ENCODE measurements around the gene ANAPC7.
"Not testable (repeated sequence)": the region's sequence is repeated elsewhere in the genome, so short reads cannot be mapped to it uniquely, and the experiment has no call there.

The ANAPC7 gene

DNA sequence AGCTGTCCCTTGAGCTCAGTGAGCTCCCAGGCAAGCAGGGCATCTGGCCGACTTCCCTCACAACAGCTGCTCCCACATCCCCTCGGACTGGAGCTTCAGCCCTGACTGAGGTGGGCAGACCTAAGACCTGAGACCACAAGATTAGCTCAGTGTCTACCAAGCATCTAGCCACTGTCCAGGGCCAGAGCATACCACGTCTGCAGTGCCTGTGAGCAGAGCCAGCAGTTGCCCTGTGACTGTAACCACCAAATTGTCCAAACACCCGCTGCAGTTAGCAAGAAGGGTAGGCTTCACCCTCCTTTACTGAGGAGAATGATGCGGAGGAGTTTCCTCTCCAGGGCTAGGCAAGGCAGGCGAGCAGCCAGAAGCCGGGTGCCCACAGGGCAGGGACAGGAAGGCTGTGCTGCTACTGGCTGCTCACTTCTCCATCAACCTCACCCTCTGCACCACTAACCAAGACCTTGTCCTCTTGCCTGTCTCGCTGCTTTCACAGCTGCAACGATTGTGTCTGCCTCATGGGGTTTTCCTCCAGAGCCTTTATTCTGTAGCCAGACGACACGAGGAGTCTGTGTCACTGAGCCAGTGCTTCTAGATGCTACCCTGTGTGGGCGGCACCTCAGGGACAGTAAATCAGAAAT is 53.9 kb downstream of the ANAPC7 start:
- FAIRE-seq = no peak

DNA sequence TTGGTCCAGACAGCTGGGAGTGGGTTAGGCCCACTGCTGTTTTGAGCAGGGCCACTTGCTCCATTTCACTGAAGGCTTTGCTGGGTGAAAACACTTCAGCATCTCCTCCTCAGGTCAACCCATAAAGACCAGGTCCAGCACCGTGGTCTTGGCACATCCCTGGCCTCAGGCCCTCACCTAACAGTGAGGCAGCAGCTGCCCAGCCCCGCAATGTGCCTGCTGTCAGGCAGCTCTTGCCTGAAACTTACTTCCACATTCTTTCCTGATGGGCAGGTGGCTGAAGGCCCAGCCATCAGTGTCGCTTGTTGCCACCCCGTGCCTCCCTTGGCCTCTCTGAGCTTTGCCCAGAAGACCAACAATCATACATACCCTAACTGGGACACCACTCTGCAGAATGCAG is 54.4 kb downstream of the ANAPC7 start:
- DNase-seq (ENCODE audit: low spot score) = no peak
- FAIRE-seq = no peak

More for the DNA sequence above, 53.9 kb downstream of the ANAPC7 start:
- no peak for DNase-seq (ENCODE audit: low spot score)

GRCh38 chr12:110348431-110349059 is 55.0 kb downstream of the ANAPC7 start:
- FAIRE-seq (no peak), DNase-seq (ENCODE audit: low spot score) (no peak)

DNA sequence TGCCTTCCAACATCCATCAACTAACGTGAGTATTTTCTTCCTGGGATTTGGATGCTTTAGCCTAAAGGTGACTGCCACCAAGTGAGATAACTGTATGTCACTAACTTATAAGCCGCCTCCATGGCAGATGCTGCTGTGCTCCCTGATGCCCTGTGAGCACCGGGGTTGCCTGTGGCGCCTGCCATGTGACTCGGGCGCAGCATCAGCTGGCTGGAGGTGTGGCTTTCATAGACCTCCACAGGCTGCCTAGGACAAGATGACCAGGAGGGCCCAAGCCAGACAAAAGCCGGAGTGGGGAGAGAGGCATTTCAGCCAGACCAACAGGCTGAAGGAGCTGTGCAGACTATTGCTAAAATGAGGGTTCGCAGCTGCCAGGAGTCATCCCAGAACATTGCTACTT is 55.7 kb downstream of the ANAPC7 start:
- DNase-seq (ENCODE audit: low spot score) = no peak
- no peak for FAIRE-seq

- DNase-seq (ENCODE audit: low spot score) (no peak), FAIRE-seq (no peak)
Measured at GRCh38 chr12:110345963-110346362, 57.5 kb downstream of the ANAPC7 start.

- no peak for DNase-seq (ENCODE audit: low spot score)
- no peak for FAIRE-seq
Measured at GRCh38 chr12:110345176-110345661, 58.3 kb downstream of the ANAPC7 start.

- DNase-seq (ENCODE audit: low spot score) (no peak), FAIRE-seq (no peak)
Measured at GRCh38 chr12:110344657-110345056, 58.9 kb downstream of the ANAPC7 start.

DNA sequence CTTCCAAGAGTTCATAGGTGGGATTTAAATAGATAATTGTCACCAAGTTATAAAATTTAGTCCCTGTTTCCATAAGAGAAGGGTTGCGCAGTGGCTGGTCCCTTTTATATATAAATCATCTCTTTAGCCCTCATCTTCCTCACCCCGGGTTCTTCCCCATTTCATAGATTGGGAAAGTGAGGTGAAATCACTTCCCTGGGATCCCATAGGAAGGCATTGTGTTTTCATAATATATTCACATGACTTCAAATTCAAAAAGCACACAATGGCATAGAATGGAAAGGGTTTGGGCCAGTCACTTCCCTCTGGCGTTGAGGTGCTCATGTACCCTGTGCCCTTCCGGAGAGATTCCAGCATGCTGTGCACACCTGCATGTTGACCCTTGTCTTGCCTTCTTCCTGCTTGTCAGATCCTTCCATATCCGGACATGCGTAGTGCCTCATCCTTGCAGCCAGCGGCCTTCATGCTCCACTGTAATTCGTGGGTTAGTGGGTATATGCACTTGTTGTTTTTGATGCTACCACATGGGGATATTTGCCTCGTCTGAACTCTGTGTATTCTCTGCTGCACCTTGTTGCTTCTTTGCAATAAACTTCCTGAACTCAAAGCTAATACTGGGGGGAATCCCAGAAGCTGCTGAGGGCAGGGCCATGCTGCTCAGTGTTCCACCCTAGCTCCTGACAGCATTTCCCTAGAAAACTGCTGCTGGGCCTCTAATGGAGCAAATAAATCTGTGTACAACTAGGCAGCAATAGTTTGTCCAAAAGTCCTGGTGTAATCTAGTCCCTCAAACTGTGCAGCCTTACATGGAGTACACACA is 59.6 kb downstream of the ANAPC7 start:
- no peak for FAIRE-seq
- no peak for DNase-seq (ENCODE audit: low spot score)

GRCh38 chr12:110343114-110343513 is 60.4 kb downstream of the ANAPC7 start:
- FAIRE-seq (no peak), DNase-seq (ENCODE audit: low spot score) (no peak)

- FAIRE-seq = no peak
- DNase-seq (ENCODE audit: low spot score) = no peak
Measured at GRCh38 chr12:110342157-110342556, 61.4 kb downstream of the ANAPC7 start.

DNA sequence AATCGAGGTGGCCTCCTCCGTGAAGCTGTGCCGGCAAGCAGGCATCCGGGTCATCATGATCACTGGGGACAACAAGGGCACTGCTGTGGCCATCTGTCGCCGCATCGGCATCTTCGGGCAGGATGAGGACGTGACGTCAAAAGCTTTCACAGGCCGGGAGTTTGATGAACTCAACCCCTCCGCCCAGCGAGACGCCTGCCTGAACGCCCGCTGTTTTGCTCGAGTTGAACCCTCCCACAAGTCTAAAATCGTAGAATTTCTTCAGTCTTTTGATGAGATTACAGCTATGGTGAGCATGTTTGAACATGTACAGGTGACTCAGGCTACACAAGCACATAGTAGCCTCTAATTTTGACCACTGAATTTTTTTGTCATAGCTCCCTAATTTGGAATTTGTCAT is 62.8 kb downstream of the ANAPC7 start:
- FAIRE-seq = no peak
- DNase-seq (ENCODE audit: low spot score) = no peak

DNA sequence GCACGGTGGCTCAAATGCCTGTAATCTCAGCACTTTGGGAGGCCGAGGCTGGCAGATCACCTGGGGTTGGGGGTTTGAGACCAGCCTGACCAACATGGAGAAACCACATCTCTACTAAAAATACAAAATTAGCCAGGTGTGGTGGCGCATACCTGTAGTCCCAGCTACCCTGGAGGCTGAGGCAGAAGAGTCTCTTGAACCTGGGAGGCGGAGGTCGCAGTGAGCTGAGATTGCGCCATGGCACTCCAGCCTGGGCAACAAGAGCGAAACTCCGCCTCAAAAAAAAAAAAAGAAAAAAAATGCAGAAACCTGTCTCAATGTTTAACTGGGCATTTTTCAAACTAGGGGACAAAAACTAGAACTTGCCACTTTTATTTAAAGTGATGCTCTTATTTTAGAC is 63.2 kb downstream of the ANAPC7 start:
- FAIRE-seq; DNase-seq (ENCODE audit: low spot score): not testable (repeated sequence)

GRCh38 chr12:110339184-110339952 is 64.1 kb downstream of the ANAPC7 start:
- DNase-seq (ENCODE audit: low spot score) (no peak), FAIRE-seq (no peak)

DNA sequence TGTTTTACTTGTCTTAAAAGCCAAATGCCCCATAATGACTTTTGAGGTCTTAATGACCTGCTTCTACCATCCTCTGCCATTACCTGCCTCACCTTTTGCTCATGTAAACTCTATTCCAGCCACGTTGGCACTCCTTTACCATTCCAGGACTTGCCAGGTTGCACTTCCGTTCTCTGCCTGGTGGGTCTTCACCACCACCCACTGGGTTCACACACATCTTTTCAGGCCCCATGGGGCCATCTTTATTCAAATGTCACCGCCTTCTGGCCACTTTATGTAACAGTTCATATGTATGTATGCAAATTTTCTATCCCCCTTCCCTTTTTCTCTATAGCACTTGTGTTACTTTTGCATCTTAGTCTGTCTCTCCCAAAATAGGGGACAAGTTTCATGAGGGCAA is 64.8 kb downstream of the ANAPC7 start:
- no peak for DNase-seq (ENCODE audit: low spot score)
- FAIRE-seq = no peak

DNA sequence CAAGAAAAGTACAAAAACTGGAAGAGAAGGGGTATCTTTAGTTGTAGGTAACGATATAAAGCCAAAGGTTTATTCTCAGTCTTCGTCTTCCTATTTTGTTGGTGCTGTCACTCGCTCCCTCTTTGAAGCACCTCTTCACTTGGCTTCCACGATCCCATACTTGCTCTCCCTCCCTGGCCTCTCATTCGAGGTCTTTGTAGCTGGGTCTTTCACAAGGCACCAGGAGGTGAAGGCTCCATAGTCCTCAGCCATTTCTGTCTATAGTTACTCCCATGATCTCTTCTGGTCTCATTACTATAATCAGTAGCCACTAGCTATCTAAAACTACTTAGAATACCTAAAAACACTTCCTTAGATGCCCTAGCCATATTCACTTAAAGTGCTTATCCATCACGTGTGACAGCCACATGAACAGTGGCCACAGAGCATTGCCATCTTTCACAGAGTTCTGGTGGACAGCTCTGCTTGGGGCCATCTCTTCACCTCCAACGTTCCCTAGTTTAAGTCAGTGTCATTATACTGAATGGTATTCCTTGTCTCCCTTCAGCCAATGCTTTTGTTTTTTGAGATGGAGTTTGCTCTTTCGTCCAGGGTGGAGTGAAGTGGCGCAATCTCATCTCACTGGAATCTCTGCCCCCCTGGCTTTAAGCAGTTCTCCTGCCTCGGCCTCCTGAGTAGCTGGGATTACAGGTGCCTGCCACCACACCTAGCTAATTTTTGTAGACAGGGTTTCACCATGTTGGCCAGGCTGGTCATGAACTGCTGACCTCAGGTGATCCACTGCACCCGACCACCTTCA is 65.4 kb downstream of the ANAPC7 start:
- FAIRE-seq (no peak), DNase-seq (ENCODE audit: low spot score) (no peak)

- no peak for FAIRE-seq
- no peak for DNase-seq (ENCODE audit: low spot score)
Measured at GRCh38 chr12:110335481-110336045, 67.9 kb downstream of the ANAPC7 start.

DNA sequence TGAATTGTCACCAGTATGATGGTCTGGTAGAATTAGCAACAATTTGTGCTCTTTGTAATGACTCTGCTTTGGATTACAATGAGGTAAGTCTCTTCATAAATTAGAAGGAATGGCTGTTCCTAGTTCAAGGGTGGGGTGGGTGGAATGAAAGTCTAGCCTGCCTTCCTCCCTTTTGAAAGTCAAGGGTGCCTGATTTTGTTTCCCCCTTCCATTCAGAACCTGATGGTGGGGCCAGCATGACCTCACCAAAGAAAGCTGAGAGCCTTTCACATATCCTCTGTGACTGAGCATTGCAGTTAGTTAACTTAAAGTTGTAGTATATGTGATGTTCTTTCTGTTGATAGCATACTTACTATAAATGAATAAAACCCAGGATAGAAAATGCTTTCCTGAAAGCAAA is 70.3 kb downstream of the ANAPC7 start:
- DNase-seq (ENCODE audit: low spot score) (no peak), FAIRE-seq (no peak)

DNA sequence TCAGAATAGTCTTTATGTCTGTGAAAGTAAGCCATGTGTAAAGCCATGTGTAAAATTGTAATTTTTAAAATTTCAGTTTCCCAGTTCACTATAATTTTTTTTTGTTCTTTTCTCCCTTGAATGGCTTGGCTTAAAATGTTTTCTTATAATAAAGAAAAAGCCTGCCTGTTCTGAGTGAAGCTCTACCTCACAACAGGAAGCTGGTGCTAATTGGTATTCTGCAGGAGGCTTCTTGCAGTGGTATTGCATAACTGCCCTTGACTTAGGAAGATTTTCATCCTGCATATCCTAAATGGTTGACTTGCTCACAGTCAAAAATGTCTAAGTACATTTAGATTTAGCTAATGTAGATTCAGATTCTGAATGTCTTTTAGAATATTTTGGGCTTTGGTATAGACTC is 73.0 kb downstream of the ANAPC7 start:
- DNase-seq (ENCODE audit: low spot score) (no peak), FAIRE-seq (no peak)

DNA sequence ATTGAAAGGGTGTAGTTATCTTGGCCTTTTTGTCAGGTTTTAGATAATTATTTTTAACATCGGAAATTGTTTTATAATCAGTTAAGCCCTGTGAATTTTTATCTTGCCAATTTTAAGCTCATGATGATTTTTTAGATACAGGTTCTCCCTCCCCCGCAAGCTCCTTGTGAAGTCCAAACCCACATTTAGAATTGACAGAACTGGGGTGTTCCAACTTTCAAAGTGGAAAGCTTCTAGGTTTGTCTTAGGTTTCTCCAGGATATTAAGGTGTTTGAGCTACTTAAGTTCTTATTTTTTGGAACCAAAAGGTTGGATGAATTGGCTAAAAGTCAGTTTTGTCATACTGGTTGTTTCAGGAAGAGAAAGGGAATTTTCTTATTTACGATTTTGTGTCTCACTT is 73.4 kb downstream of the ANAPC7 start:
- no peak for FAIRE-seq
- no peak for DNase-seq (ENCODE audit: low spot score)

DNA sequence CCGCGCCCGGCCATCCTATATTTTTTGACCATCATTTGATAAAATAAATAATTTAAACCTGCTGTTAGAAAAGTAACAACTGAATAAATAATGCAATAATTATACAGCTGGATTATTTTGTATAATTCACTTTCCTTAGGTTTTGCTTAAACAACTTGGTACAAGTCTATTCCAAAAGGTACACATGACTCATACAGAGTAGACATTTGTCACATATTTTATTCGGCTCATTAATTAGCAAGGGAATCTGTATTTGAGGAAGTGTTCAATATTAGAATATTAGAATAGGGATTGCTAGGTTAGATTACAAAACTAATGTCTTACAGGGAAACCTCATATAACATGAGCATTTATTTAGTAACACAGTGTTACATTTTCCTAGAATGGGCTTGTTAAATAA is 73.8 kb downstream of the ANAPC7 start:
- FAIRE-seq (no peak), DNase-seq (ENCODE audit: low spot score) (no peak)
